ENCODE measurements around the gene METAP2. TPM values are rescaled to one million over a fixed set of nuclear protein-coding genes. Genes with fewer than 3 reads are reported as not detected.
"Not testable (repeated sequence)": the region's sequence is repeated elsewhere in the genome, so short reads cannot be mapped to it uniquely, and the experiment has no call there.

The METAP2 gene
- polyA plus RNA-seq, 4 donors: 108 to 143 (median 115) TPM

DNA sequence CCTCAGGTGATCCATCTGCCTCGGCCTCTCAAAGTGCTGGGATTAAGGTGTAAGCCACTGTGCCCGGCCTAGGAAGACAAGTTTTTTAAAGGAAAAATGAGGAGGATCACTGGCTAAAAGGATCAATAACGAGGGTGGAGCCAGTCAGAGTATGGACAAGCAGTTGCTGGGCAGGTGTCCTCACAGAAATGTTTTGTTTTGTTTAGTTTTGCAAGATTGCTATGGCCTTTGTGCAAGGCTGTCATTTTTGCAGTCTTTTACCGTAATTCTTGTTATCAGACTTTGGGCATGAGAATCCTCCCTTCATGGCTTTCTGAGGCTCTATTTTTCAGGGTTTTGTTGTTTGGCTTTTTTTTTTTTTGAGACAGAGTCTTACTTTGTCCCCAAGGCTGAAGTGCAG, 11.9 kb upstream of the METAP2 start:
- no peak for DNase-seq (ENCODE audit: low read depth in 4 of 4, low spot score in 2 of 4)

DNA sequence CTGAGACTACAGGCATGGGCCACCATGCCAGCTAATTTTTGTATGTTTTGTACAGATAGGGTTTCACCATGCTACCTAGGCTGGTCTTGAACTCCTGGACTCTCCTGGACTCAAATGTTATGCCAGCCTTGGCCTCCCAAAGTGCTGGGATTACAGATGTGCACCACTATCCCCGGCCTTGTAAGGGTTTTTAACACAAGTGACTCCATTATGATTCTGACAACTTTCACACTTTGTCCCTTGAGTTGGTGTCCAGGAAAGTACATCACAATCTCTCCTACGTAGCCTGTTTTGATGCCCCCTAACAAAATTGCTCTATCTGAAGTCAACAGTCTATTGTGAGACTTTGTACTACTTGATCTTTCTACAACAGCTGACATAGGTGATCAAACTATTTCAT, 11.4 kb upstream of the METAP2 start:
- DNase-seq (ENCODE audit: low read depth in 4 of 4, low spot score in 2 of 4): no peak

DNA sequence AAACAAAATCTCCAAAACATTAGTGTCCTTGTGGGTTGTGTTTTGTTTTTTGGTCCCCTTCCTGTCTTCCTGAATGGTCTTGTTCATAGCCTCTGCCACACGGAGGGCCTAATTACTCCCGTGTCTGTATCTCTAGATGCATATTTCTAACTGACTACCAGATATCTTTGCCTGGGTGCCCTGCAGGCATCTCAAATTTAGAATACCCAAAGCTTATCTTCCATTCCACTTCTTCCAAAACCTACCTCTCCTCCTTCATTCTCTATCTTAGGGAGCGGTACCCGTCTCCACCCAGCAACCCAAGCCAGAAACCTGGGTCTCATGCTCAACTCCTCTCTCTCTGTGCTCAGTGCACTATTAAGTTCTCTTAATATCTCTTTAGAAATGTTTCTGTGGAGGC, 10.9 kb upstream of the METAP2 start:
- no peak for DNase-seq (ENCODE audit: low read depth in 4 of 4, low spot score in 2 of 4)

DNA sequence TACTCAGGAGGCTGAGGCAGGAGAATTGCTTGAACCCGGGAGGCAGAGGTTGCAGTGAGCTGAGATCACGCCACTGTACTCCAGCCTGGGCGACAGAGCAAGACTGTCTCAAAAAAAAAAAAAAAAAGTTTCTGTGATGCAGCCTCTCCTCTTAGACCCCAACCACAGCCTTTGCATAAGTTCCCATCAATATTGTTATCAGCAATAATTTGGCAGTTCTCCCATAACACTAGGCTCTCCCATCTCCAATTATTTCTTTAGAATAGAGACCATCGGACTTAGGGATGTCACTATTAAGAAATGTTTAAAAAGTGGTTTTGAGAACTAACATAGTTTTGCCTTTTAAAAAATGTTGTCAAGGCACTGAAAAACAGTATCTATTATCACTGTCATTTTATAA, 10.2 kb upstream of the METAP2 start:
- DNase-seq (ENCODE audit: low read depth in 4 of 4, low spot score in 2 of 4): not testable (repeated sequence)

DNA sequence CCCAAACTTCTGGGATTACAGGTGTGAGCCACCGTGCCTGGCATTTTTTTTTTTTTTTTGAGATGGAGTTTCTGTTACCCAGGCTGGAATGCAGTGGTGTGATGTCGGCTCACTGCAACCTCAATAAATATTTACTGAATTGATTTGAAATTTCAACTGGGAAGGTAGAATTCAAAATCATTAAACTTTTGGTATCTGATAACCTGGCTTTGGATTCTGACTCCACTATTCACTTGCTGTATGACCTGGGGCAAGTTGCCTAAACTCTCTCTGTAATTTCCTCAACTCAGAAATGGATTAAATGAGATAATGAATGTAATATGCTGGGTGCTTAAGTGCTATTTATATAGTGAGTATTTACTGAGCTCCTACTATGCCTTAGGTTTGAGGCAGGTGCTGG, 8.7 kb upstream of the METAP2 start:
- DNase-seq (ENCODE audit: low read depth in 4 of 4, low spot score in 2 of 4): no peak

DNA sequence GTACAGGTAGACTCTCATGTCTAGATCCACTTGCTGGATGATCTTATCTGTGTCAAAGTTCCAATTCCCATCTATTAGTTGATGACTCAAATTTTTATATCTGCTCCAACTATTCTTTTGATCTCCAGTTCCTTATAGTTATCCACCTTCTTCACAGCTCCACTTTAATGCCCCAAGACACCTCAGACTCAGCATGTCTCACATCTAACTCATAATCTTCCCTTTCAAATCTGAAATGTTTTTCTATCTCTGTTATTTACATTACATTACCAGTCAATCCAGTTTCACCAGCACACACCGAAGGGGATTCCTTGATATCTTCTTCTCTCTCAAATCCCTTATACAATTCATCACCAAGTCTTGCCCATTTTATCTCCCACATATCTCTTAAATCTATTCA, 3.7 kb upstream of the METAP2 start:
- no peak for DNase-seq (ENCODE audit: low read depth in 4 of 4, low spot score in 2 of 4)

DNA sequence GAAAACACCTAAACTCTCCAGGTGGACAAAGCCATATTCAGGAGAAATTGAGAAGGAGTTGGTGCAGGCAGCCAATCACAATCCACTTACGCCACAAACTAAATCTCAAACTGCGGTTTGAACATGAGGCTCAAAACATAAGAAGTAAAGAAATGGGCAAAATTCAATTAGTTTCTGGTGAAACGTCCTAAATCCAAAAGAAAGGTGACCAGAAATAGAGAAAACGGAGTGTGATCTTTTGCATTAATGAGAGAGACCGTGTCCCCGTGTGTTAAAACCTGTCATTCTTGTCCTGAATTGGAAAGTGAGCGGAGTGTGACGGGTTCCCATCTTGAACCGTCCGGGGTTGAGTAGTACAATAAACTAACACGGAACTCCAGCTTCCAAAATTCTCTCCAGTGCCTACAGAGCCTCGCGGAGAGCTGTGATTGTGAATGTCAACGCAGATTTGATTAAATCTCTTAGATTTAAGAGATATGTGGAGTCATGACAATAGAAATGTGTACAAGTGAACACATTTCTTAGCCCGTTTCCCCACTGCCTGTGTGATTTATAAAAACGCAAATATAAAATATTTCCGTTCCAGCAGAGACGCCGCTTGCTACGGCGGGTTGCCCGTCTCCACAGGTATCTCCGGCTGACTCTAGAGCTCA, 595 bp upstream of the METAP2 start:
- peak; percentile 54 to 87 (median 62) for DNase-seq (ENCODE audit: low read depth in 4 of 4, low spot score in 2 of 4)

DNA sequence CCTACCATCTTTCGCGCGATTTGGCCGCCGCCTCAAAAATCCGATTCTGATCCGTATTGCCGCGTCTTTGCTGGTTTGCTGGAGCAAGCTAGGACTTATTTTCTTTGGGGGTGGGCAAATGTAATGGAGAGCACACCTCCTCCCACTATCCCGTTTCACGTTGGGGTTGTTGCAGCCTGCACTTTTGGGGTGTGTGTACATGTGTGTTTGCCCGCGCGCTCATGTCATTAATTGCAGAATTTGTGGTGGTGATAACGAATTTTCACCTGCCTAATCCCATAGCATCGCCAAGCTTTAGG, 657 bp downstream of the METAP2 start:
- peak in 2 of 4 donors; percentile 2 to 29 for DNase-seq (ENCODE audit: low read depth in 4 of 4, low spot score in 2 of 4)

DNA sequence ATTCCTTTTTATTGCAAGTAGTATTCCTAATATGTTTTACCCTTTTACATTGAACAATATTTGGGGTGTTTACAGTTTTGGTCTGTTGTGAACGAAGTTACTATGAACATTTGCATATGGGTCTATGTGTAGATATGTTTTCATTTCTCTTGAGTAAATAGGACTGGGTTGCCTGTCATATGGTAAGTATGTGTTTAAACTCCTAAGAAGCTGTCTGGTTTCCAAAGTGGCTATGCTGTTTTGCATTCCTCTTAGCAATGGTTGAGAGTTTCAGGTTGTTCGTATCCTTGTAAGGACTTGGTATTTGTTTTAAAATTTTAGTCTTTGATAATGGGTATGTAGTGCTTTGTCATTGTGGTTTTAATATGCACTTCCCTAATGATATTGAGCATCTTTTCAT, 6.3 kb downstream of the METAP2 start:
- DNase-seq (ENCODE audit: low read depth in 4 of 4, low spot score in 2 of 4): no peak

DNA sequence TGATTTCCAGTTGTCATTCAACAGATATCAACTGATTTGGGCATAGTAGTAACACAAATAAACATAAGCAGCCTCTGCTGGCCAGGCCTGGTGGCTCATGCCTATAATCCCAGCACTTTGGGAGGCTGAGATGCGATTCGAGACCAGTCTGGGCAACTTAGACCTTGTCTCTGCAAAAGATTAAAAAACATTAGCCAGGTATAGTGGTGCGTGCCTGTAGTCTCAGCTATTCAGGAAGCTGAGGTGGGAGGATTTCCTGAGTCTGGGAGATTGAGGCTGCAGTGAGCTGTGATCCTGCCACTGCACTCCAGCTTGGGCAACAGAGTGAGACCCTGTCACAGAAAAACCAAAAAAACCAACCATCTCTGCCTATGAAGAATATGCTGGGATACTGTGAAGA, 7.1 kb downstream of the METAP2 start:
- DNase-seq (ENCODE audit: low read depth in 4 of 4, low spot score in 2 of 4): no peak

DNA sequence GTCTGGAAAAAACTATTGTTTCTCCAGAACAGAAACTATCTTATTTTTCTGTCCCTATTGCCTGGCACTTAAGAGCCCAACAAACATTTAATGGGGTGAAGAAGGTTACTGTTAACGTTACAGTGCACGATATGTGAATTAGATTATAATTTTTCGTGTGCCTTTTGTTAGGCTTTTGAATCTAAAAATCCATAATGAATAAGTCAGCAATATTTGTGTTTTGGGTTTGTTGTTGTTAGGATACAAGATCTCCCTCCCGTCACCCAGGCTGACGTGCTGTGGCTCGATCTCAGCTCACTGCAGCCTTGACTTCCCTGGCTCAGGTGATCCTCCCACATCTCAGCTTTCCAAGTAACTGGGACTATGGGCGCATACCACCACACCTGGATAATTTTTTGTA, 7.9 kb downstream of the METAP2 start:
- no peak for DNase-seq (ENCODE audit: low read depth in 4 of 4, low spot score in 2 of 4)

DNA sequence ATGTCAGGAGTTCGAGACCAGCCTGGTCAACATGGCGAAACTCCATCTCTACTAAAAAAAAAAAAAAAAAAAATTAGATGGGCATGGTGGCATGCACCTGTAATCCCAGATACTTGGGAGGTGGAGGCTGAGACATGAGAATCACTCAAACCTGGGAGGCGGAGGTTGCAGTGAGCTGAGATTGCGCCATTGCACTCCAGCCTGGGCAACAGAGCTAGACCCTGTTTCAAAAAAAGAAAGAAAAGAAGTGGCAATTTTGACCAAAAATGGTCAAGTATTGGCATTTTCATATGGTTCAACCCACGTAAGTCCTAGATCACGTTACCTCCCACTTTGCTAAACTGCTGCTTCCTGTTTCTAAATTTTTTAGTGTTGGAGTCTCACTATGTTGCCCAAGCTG, 8.6 kb downstream of the METAP2 start:
- DNase-seq (ENCODE audit: low read depth in 4 of 4, low spot score in 2 of 4): not testable (repeated sequence)

DNA sequence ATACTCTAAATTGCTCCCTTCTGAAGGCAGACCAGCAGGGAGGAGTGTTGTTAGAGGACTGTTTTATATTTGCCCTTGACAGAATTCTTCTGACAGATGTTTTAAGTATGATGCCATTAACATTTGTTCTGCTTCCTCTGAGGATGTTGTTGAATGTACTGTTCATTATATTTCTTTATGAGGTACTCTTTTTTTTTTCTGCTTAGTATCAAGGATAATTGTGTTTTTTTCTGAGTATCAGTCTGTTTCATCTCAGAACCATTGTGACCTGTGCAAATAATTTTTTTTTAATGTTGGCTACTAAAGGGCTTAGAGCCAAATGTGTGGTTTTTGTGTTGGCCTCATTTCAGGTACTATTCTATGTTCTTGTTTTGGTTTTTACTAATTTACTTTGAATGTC, 10.6 kb downstream of the METAP2 start:
- no peak for DNase-seq (ENCODE audit: low read depth in 4 of 4, low spot score in 2 of 4)

DNA sequence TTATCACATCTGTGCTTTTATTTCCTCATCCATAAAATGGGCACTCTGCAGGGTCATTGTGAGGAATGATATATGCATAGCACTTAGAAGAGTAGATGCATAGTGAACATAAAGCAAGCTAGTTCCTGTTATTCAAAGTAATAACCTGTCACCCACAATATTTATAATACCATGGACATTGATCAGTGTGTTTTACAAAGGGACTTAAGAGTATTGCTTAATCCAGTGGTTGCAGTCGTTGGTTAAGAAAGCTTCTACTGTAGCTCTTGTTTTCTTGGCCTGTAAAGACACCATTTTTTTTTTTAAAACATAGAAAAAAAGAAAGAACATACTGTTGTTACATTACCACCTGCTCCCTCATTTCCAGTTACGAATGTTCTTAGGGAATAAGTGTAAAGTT, 13.1 kb downstream of the METAP2 start:
- DNase-seq (ENCODE audit: low read depth in 4 of 4, low spot score in 2 of 4): no peak

DNA sequence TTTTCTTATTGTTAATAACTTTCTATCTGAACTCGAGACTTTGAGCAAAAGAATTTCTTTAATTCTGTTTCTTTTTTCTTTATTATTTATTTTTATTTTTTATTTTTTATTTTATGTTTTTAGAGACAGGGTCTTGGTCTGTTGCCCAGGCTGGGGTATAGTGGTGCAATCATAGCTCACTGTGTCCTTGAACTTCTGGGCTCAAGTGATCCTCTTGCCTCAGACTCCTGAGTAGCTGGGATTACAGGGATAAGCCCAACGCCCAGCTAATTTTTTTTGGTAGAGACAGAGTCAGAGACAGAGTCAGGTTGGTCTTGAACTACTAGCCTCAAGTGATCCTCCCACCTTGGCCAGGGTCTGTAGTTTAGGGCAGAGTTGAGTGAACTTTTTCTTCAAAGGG, 18.5 kb downstream of the METAP2 start:
- DNase-seq (ENCODE audit: low read depth in 4 of 4, low spot score in 2 of 4): no peak

DNA sequence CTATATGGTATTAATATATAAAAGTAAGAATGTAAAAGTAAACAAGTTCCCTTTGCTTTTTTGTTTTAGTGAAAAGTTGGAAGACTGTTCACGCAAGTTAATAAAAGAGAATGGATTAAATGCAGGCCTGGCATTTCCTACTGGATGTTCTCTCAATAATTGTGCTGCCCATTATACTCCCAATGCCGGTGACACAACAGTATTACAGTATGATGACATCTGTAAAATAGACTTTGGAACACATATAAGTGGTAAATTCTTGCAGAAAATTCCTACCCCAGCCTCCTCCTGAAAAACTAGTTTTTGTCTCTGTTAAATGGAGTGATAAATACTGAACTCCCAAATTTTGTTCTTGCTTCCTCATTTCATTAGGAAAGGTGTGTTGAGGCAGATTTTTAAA, 20.9 kb downstream of the METAP2 start:
- DNase-seq (ENCODE audit: low read depth in 4 of 4, low spot score in 2 of 4): no peak

DNA sequence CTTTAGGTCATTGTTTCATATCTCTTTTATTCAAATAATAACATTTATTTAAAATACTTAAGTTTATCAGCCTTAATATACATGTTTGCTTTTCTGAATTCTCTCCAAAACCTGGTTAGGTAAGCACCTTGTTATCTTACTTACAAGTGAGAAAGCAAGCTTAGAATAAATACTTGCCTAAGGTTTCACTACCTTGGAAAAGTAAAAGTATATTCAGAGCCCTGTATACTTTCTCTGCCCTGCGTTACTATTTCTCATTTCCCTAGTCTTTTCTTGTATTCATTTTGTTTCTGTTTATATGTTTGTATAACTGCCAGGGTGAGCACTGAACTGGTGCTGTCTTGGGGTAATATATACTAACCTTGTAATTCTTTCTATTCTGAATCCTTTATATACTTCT, 21.5 kb downstream of the METAP2 start:
- DNase-seq (ENCODE audit: low read depth in 4 of 4, low spot score in 2 of 4): no peak

DNA sequence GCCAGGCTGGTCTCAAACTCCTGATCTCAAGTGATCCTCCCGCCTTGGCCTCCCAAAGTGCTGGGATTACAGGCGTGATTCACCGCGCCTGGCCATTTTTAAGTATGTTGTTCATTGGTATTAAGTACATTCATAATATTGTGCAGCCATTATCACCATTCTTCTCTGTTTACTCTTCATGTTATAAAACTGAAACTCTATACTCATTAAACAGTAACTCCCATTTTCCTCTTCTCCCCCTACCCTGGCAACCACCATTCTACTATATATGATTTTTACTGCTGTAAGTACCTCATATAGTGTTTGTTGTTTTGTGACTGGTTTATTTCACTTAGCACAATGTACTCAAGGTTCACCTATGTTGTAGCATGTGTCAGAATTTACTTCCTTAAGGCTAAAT, 23.1 kb downstream of the METAP2 start:
- no peak for DNase-seq (ENCODE audit: low read depth in 4 of 4, low spot score in 2 of 4)

DNA sequence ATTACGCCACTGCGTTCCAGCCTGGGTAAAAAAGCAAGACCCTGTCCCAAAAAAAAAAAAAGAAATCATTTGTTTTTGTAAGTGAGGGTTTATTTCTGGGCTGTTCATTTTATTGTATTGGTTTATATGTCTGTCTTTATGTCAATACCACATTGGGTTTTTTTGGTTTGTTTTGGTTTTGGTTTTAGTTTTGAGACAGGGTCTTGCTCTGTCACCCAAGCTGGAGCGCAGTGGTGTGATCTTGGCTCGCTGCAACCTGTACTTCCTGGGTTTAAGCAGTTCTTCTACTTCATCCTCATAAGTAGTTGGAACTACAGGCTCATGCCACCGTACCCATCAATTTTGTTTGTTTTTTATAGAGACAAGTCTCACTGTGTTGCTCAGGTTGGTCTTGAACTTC, 25.0 kb downstream of the METAP2 start:
- DNase-seq (ENCODE audit: low read depth in 4 of 4, low spot score in 2 of 4): no peak

DNA sequence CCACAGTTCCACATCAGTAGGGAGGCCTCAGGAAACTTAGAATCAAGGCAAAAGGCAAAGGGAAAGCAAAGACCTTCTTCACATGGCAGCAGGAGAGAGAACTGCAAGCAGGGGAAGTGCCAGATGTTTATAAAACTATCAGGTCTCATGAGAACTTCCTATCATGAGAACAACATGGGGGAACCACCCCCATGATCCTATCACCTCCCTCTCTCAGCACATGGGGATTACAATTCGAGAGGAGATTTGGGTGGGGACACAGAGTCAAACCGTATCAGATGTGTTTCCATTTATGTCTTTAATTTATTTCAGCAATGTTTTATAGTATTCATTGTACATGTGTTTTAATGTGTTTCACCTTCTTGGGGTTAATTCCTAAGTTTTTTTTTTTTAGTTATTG, 25.8 kb downstream of the METAP2 start:
- DNase-seq (ENCODE audit: low read depth in 4 of 4, low spot score in 2 of 4): no peak

DNA sequence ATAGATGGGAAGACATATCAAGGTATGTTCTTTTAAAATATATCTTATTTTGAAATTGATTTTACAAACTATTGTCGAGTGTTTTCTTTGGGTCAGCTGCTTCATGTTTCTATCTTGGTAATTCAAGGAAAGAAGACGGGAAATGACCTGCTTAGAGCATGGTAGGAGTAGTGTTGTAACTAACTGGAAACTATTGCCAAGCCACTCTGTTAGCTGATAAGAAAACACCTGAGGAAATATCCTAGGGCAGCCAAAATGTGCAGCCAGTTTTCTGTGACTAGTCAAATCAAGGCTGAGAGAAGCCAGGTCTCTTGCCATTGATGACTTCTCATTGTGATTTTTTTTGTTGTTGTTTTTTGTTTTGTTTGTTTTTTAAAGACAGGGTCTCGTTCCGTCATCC, 30.2 kb downstream of the METAP2 start:
- no peak for DNase-seq (ENCODE audit: low read depth in 4 of 4, low spot score in 2 of 4)

DNA sequence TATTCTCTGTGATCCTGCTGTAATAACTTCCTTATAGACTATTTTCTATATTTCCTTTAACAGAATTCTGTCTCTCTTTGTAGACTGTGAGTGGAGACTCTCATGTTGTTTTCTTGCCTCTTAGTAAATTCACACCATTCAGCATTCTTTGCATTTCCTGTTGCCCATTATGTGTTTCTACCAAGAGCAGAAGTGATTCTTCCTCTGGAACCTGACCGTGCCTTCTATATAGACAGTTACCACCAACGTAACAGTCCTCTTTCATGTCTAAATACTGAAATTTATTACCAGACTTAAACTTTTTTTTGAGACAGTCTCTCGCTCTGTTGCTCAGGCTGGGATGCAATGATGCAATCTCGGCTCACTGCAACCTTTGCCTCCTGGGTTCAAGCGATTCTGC, 31.1 kb downstream of the METAP2 start:
- no peak for DNase-seq (ENCODE audit: low read depth in 4 of 4, low spot score in 2 of 4)

DNA sequence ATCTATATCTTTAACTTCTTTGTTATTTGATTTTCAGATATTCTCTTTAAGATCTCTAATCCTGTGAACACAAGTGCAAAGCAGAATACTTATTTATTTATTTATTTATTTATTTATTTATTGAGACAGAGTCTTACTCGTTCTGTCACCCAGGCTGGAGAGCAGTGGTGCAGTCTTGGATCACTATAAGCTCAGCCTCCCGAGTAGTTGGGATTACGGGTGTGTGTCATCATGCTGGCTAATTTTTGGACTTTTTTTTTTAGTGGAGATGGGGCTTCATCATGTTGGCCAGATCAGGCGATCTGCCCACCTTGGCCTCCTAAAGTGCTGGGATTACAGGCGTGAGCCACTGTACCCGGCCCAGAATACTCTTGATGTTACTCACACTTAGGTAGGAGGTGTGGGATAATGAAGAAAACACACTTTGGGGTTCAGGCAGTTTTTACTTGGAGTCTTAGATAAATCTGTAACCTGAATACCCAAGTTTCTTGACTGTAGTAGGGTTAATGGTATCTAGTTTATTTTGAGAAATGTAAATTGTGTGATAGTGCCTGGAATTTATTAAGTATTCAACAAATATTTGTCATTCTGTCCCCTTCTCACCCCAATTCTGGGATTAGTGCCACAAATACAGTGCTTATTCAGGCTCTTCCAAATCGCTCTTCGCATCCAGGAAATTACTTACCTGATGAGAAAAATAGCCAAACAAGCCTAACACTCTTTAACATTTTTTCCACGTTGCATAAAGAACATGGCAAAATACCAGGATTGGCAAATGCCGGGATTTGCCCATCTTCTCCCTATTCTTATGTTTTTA, 33.0 kb downstream of the METAP2 start:
- no peak for DNase-seq (ENCODE audit: low read depth in 4 of 4, low spot score in 2 of 4)
